ENCODE measurements around the gene CREBL2. TPM values are rescaled to one million over a fixed set of nuclear protein-coding genes. Genes with fewer than 3 reads are reported as not detected.

CREBL2 gene
- total RNA-seq, 1 experiment from 2014 or later: 18.3 TPM

- Histone ChIP-seq H3K23me2 (ENCODE audit: insufficient read length, low read depth, low read length, poor library complexity, severe bottlenecking) (no peaks in the 10 kb centered on the region), H2AFZ (ENCODE audit: low read length) (no peak overlapping the region), H3K27ac (ENCODE audit: insufficient read length, low read depth, low read length) (no peak overlapping the region), H3K56ac (ENCODE audit: insufficient read length, low read depth, low read length) (no peak overlapping the region), H2BK20ac (ENCODE audit: low read depth, low read length, poor library complexity, severe bottlenecking) (no peak overlapping the region), H3K9ac (ENCODE audit: extremely low read depth, insufficient read length, low read length) (no peak overlapping the region), H2AK5ac (ENCODE audit: insufficient read length, low read length) (no peak overlapping the region), H2BK15ac (ENCODE audit: low read depth, low read length) (no peak overlapping the region), H4K5ac (ENCODE audit: insufficient read length, low read depth, low read length) (no peak overlapping the region), H2BK120ac (ENCODE audit: low read depth, low read length, poor library complexity, severe bottlenecking) (no peak overlapping the region), H3K18ac (ENCODE audit: insufficient read length, low read depth, low read length) (no peak overlapping the region), H3K23ac (ENCODE audit: insufficient read length, low read depth, low read length) (no peak overlapping the region), H3K4me2 (ENCODE audit: insufficient read depth, insufficient read length, low read length) (no peak overlapping the region), H3K14ac (ENCODE audit: insufficient read depth, low read length) (no peak overlapping the region), H3T11ph (ENCODE audit: low read length) (no peak overlapping the region), H3K4me1 (ENCODE audit: insufficient read depth, low read length) (peaks cover 8% of the 10 kb centered on the region; the same call in 1 of the 2 replicates), H3K9me3 (ENCODE audit: control insufficient read depth, low read depth, low read length) (no peaks in the 10 kb centered on the region), H2BK5ac (ENCODE audit: insufficient read length, low read length) (no peak overlapping the region), H4K8ac (replicated peaks; ENCODE audit: insufficient read length, low read depth, low read length) (no peak overlapping the region), H3K27me3 (ENCODE audit: insufficient read depth, low read length) (no peaks in the 10 kb centered on the region), H4K20me1 (ENCODE audit: control insufficient read depth, insufficient read depth, insufficient read length) (no peaks in the 10 kb centered on the region), H3K79me1 (ENCODE audit: insufficient read depth, low read depth, low read length, poor library complexity, severe bottlenecking) (no peaks in the 10 kb centered on the region), H3K79me2 (ENCODE audit: insufficient read depth, low read length) (no peaks in the 10 kb centered on the region), H3K4ac (ENCODE audit: low read depth, low read length) (no peak overlapping the region), H4K91ac (ENCODE audit: insufficient read length, low read depth, low read length) (no peak overlapping the region), H2BK12ac (ENCODE audit: insufficient read length, low read depth, low read length) (no peak overlapping the region)
- TF ChIP-seq CTCF (conservative IDR thresholded peaks at IDR 0.05): no peak
- Mint-ChIP-seq H3K36me3 (ENCODE audit: insufficient read depth in 1 of 3, low read depth in 3 of 3) (no peaks in the 10 kb centered on the region), H3K4me3 (no peak overlapping the region), H3K9me3 (no peaks in the 10 kb centered on the region; a peak in 1 of 5 replicates), H3K27ac (no peak overlapping the region), H3K27me3 (ENCODE audit: low read depth) (no peaks in the 10 kb centered on the region), H3K4me1 (peaks cover 21 to 29% of the 10 kb centered on the region in 2 experiments)
- no peak for DNase-seq
- no CpG with 5 or more reads among the region's 5 CpGs for WGBS (ENCODE audit: extremely low coverage, insufficient read length, low lambda C conversion rate)
Observed at GRCh38 chr12:12604740-12605139, 6.9 kb upstream of the CREBL2 start.
